Fibroblast of pulmonary artery (primary cell): Measurements from ENCODE around the gene HMG20B.
"Not testable (repeated sequence)": the region's sequence is repeated elsewhere in the genome, so short reads cannot be mapped to it uniquely, and the experiment has no call there.

Experiments
- DNase-seq: peaks from one replicate; pipeline ENCODE4 v3.0.0-alpha.2; 2010; ENCODE audit warnings: low read depth
- H3K4me3 ChIP-seq: replicated peaks from 2 replicates; pipeline ENCODE4 v1.5.1; 2011; ENCODE audit warnings: low read depth, mild to moderate bottlenecking, control low read depth, low read length, moderate library complexity
- TF ChIP-seq, protein P1 (sequence below): IDR thresholded peaks from 2 replicates; pipeline ENCODE4 v1.5.1; 2011; ENCODE audit warnings: mild to moderate bottlenecking, control low read depth, low read length, inconsistent platforms; ENCODE audit errors: missing control alignments

Gene HMG20B

DNA sequence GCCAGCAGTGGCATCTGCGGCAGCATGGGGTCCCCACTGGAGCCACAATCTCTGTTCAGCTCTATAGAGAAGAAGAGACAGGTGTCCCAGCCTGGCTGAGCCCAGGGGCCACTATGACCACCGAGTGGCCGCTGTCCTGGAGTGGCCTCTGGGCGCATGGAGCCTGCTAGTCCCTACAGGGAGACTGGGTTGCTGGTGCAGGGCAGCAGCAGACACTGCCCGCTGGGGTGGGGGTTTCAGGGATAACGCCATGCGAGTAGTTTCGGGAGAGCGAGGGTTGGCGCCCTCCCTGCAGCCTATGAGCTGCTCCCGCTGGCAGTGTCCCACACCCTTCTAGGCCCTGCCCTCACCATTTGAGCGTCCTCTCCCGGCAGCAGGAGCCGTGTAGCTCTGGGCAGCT, 44.7 kb upstream of the HMG20B start:
- H3K4me3 ChIP-seq = no peak overlapping the region
- no peak for DNase-seq
- TF ChIP-seq, protein P1, sequence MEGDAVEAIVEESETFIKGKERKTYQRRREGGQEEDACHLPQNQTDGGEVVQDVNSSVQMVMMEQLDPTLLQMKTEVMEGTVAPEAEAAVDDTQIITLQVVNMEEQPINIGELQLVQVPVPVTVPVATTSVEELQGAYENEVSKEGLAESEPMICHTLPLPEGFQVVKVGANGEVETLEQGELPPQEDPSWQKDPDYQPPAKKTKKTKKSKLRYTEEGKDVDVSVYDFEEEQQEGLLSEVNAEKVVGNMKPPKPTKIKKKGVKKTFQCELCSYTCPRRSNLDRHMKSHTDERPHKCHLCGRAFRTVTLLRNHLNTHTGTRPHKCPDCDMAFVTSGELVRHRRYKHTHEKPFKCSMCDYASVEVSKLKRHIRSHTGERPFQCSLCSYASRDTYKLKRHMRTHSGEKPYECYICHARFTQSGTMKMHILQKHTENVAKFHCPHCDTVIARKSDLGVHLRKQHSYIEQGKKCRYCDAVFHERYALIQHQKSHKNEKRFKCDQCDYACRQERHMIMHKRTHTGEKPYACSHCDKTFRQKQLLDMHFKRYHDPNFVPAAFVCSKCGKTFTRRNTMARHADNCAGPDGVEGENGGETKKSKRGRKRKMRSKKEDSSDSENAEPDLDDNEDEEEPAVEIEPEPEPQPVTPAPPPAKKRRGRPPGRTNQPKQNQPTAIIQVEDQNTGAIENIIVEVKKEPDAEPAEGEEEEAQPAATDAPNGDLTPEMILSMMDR = no peak

GRCh38 chr19:3528539-3529211, 44.1 kb upstream of the HMG20B start:
- no peak for DNase-seq
- TF ChIP-seq, protein P1 = no peak
- no peak overlapping the region for H3K4me3 ChIP-seq

- not testable (repeated sequence) for DNase-seq, H3K4me3 ChIP-seq
These were observed 43.4 kb upstream of the HMG20B start for GRCh38 chr19:3529299-3529698.

DNA sequence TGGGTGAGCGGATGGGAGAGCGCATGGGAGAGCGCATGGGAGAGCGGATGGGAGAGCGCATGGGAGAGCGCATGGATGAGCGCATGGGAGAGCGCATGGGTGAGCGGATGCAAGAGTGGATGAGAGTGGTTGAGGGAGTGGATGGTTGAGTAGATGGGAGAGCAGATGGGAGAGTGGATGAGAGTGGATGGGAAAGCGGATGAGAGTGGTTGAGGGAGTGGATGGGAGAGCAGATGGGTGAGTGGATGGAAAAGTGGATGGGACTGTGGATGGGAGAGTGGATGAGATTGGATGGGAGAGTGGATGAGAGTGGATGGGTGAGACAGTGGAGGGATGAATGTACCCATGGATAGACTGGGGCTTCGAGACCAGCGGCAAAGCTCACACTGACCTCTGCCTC, 42.4 kb upstream of the HMG20B start:
- no peak for DNase-seq
- H3K4me3 ChIP-seq = no peak overlapping the region
- TF ChIP-seq, protein P1 = no peak

DNA sequence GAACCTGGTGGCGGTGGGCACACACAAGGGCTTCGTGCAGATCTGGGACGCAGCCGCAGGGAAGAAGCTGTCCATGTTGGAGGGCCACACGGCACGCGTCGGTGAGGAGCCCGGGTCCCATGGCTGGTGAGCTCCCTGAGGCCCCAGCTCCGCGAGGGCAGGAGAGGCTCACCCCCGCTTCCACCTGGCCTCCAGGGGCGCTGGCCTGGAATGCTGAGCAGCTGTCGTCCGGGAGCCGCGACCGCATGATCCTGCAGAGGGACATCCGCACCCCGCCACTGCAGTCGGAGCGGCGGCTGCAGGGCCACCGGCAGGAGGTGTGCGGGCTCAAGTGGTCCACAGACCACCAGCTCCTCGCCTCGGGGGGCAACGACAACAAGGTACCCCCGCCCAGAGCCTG, 41.0 kb upstream of the HMG20B start:
- TF ChIP-seq, protein P1 = no peak
- no peak overlapping the region for H3K4me3 ChIP-seq
- no peak for DNase-seq

DNA sequence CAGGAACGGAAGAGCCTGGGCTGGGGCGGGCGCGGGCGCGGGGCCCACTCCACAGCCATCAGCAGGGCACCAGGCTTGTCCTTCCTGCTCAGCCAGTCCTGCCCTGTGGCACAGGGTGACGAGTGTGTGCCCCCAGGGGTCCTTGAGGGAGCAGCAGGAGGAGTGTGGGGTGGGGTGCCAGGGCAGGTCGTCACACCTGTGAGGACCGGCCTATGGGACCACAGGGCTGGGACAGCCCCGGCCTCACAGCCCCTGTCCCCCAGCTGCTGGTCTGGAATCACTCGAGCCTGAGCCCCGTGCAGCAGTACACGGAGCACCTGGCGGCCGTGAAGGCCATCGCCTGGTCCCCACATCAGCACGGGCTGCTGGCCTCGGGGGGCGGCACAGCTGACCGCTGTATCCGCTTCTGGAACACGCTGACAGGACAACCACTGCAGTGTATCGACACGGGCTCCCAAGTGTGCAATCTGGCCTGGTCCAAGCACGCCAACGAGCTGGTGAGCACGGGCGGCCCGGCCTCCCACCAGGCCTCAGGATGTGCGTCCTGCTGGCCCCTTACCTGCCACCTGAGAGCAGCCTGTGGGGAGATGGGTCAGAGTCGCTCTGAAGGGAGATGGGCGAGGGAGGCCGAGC, 40.5 kb upstream of the HMG20B start:
- TF ChIP-seq, protein P1 = no peak
- H3K4me3 ChIP-seq = no peak overlapping the region
- no peak for DNase-seq

- TF ChIP-seq, protein P1 = no peak
- no peak overlapping the region for H3K4me3 ChIP-seq
These were observed 39.7 kb upstream of the HMG20B start for GRCh38 chr19:3533033-3533432.

More at GRCh38 chr19:3533033-3533432, 39.7 kb upstream of the HMG20B start:
- no peak for DNase-seq
